GM12873 (cell line): Measurements from ENCODE around the gene NBAS.

Source experiments
- TF ChIP-seq, protein P1 (sequence below): IDR thresholded peaks from 2 replicates; pipeline ENCODE4 v1.5.1; 2012; ENCODE audit warnings: low read depth, mild to moderate bottlenecking, moderate library complexity, low read length, control low read depth; ENCODE audit not compliant: insufficient read depth; ENCODE audit errors: missing control alignments

NBAS gene

GRCh38 chr2:15145919-15146318 lies 415.2 kb downstream of the NBAS start:
- TF ChIP-seq, protein P1, sequence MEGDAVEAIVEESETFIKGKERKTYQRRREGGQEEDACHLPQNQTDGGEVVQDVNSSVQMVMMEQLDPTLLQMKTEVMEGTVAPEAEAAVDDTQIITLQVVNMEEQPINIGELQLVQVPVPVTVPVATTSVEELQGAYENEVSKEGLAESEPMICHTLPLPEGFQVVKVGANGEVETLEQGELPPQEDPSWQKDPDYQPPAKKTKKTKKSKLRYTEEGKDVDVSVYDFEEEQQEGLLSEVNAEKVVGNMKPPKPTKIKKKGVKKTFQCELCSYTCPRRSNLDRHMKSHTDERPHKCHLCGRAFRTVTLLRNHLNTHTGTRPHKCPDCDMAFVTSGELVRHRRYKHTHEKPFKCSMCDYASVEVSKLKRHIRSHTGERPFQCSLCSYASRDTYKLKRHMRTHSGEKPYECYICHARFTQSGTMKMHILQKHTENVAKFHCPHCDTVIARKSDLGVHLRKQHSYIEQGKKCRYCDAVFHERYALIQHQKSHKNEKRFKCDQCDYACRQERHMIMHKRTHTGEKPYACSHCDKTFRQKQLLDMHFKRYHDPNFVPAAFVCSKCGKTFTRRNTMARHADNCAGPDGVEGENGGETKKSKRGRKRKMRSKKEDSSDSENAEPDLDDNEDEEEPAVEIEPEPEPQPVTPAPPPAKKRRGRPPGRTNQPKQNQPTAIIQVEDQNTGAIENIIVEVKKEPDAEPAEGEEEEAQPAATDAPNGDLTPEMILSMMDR = no peak

- TF ChIP-seq, protein P1 = no peak
Measured at GRCh38 chr2:15145046-15145817, 415.9 kb downstream of the NBAS start.

GRCh38 chr2:15142069-15142689 lies 419.0 kb downstream of the NBAS start:
- TF ChIP-seq, protein P1 = no peak

GRCh38 chr2:15141211-15141610 lies 419.9 kb downstream of the NBAS start:
- TF ChIP-seq, protein P1 = no peak

GRCh38 chr2:15136639-15137038 lies 424.5 kb downstream of the NBAS start:
- TF ChIP-seq, protein P1 = no peak

DNA sequence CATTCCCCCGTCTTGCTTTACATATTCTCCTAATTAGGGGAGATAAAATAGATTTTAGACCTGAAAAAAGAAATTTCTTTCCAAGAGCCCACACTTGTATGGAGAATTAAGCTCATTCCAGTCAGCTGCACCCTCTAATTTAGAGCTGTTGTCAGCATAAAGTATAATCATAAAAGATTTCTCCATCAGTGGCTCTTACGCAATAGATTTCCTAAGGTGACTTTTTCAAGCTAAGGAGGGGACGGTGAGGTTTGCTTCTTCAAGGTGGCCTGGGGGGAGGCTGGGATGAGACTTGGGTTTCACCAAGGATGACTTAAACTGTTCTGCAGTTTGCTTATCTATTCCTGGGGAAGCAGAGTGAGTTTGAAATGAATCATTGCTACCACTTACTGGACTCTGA lies 426.2 kb downstream of the NBAS start:
- TF ChIP-seq, protein P1 = no peak

GRCh38 chr2:15133461-15133860 lies 427.7 kb downstream of the NBAS start:
- TF ChIP-seq, protein P1 = no peak
